ENCODE measurements around the gene SPZ1.
"Not testable (repeated sequence)": the region's sequence is repeated elsewhere in the genome, so short reads cannot be mapped to it uniquely, and the experiment has no call there.

The SPZ1 gene

GRCh38 chr5:80337379-80337778 is 17.6 kb downstream of the SPZ1 start:
- no peak for DNase-seq (ENCODE audit: low spot score)
- no peak for FAIRE-seq

- DNase-seq (ENCODE audit: low spot score) (no peak), FAIRE-seq (no peak)
Observed at GRCh38 chr5:80339116-80339515, 19.3 kb downstream of the SPZ1 start.

- DNase-seq (ENCODE audit: low spot score) = no peak
- no peak for FAIRE-seq
Observed at GRCh38 chr5:80341016-80341775, 21.4 kb downstream of the SPZ1 start.

GRCh38 chr5:80343067-80343466 is 23.3 kb downstream of the SPZ1 start:
- no peak for FAIRE-seq
- no peak for DNase-seq (ENCODE audit: low spot score)

GRCh38 chr5:80346055-80346454 is 26.3 kb downstream of the SPZ1 start:
- FAIRE-seq (no peak), DNase-seq (ENCODE audit: low spot score) (peak; percentile 31)

GRCh38 chr5:80348171-80348570 is 28.4 kb downstream of the SPZ1 start:
- DNase-seq (ENCODE audit: low spot score) = no peak
- no peak for FAIRE-seq

- DNase-seq (ENCODE audit: low spot score); FAIRE-seq: not testable (repeated sequence)
Observed at GRCh38 chr5:80351019-80351418, 31.2 kb downstream of the SPZ1 start.

GRCh38 chr5:80355686-80356085 is 35.9 kb downstream of the SPZ1 start:
- no peak for DNase-seq (ENCODE audit: low spot score)
- no peak for FAIRE-seq

GRCh38 chr5:80357671-80358070 is 37.9 kb downstream of the SPZ1 start:
- FAIRE-seq = no peak
- DNase-seq (ENCODE audit: low spot score) = no peak

- no peak for DNase-seq (ENCODE audit: low spot score)
- no peak for FAIRE-seq
Observed at GRCh38 chr5:80360914-80361444, 41.2 kb downstream of the SPZ1 start.

- DNase-seq (ENCODE audit: low spot score) (no peak), FAIRE-seq (no peak)
Observed at GRCh38 chr5:80364892-80365291, 45.1 kb downstream of the SPZ1 start.

GRCh38 chr5:80368661-80369480 is 49.1 kb downstream of the SPZ1 start:
- DNase-seq (ENCODE audit: low spot score) (no peak), FAIRE-seq (no peak)

- DNase-seq (ENCODE audit: low spot score) (no peak), FAIRE-seq (no peak)
Observed at GRCh38 chr5:80369521-80369920, 49.7 kb downstream of the SPZ1 start.

- FAIRE-seq (no peak), DNase-seq (ENCODE audit: low spot score) (no peak)
Observed at GRCh38 chr5:80370390-80370789, 50.6 kb downstream of the SPZ1 start.

All from urothelium cell line (cell line).